H1 (cell line): ENCODE results near the gene PHKG2. TPM values are rescaled to one million over a fixed set of nuclear protein-coding genes. Genes with fewer than 3 reads are reported as not detected.
A peak's percentile ranks its signal among the peaks of the same experiment; 100 is the strongest.

Experiments
- CTCF ChIA-PET: fragments of 300-600 bp; sonication (Branson Sonifier 250); formaldehyde crosslinking; loops from one replicate; lab custom pipeline; 2021; ENCODE audit not compliant: partially characterized antibody; lab: Charles Lee
- POLR2A ChIA-PET: fragments of 300-600 bp; sonication (Branson Sonifier 250); formaldehyde crosslinking; loops from one replicate; lab custom pipeline; 2021; ENCODE audit warnings: inconsistent platforms; ENCODE audit not compliant: partially characterized antibody; lab: Charles Lee
- DNase-seq, 2 experiments: peaks; one replicate each; pipeline versions ENCODE4 v3.0.0 to v3.0.0-alpha.2; 2010 to 2022; ENCODE audit warnings: low spot score in 2 of 2, low read depth in 1 of 2, mixed read lengths in 1 of 2
- FAIRE-seq: peaks from 2 replicates; lab custom pipeline; 2011; peaks lifted over from hg19 to GRCh38; lab: Jason Lieb, UNC
- H2AFZ ChIP-seq: 2 replicates; pipeline ENCODE4 v1.8.1; 2012; ENCODE audit warnings: low read length, inconsistent platforms
- H2AK5ac ChIP-seq: 2 replicates; pipeline ENCODE4 v1.6.1; 2013; ENCODE audit warnings: low read depth, low read length
- H2BK120ac ChIP-seq: replicated peaks from 2 replicates; pipeline ENCODE3; 2013; ENCODE audit warnings: low read depth, low read length, inconsistent platforms
- H2BK12ac ChIP-seq: 2 replicates; pipeline ENCODE4 v1.6.1; 2013; ENCODE audit warnings: low read depth, low read length
- H2BK15ac ChIP-seq: 2 replicates; pipeline ENCODE4 v1.6.1; 2013; ENCODE audit warnings: low read length
- H2BK20ac ChIP-seq: 2 replicates; pipeline ENCODE4 v1.6.1; 2013; ENCODE audit warnings: low read length
- H2BK5ac ChIP-seq: 2 replicates; pipeline ENCODE4 v1.6.1; 2013; ENCODE audit warnings: low read depth, low read length
- H3K14ac ChIP-seq: 2 replicates; pipeline ENCODE4 v1.6.1; 2013; ENCODE audit warnings: inconsistent platforms; ENCODE audit not compliant: insufficient read length
- H3K18ac ChIP-seq: 2 replicates; pipeline ENCODE4 v1.6.1; 2013; ENCODE audit warnings: low read length; ENCODE audit errors: extremely low read depth
- H3K23ac ChIP-seq: 2 replicates; pipeline ENCODE4 v1.6.1; 2013; ENCODE audit warnings: inconsistent platforms; ENCODE audit not compliant: insufficient read length
- H3K23me2 ChIP-seq: 2 replicates; pipeline ENCODE4 v1.6.1; 2013; ENCODE audit warnings: low read depth, low read length
- H3K27ac ChIP-seq: 2 replicates; pipeline ENCODE4 v1.6.1; 2011; ENCODE audit warnings: low read depth, low read length, inconsistent platforms
- H3K27me3 ChIP-seq, 4 experiments: replicated peaks in 1 of 4; 1 replicate in 1 of 4; 2 replicates in 3 of 4; pipeline versions ENCODE4 v1.6.1 to v1.8.1; 2011 to 2013; ENCODE audit warnings: low read length in 3 of 4, mild to moderate bottlenecking in 3 of 4, inconsistent platforms in 2 of 4, mixed read lengths in 2 of 4, moderate library complexity in 1 of 4; ENCODE audit not compliant: control insufficient read depth in 3 of 4, insufficient read depth in 3 of 4; ENCODE audit errors: extremely low read depth in 1 of 4
- H3K36me3 ChIP-seq, 4 experiments: 2 replicates each; pipeline versions ENCODE4 v1.6.1 to v1.8.1; 2011 to 2013; ENCODE audit warnings: mild to moderate bottlenecking in 4 of 4, low read length in 3 of 4, moderate library complexity in 2 of 4, control low read depth in 1 of 4, inconsistent platforms in 1 of 4; ENCODE audit not compliant: insufficient read depth in 4 of 4, control insufficient read depth in 2 of 4
- H3K4ac ChIP-seq: replicated peaks from 2 replicates; pipeline ENCODE3; 2013; ENCODE audit warnings: low read length, low read depth, mixed read lengths, inconsistent platforms; ENCODE audit not compliant: insufficient read length
- H3K4me1 ChIP-seq, 4 experiments: replicated peaks in 1 of 4; 1 replicate in 1 of 4; 2 replicates in 3 of 4; pipeline versions ENCODE4 v1.6.1 to v1.8.1; 2011 to 2013; ENCODE audit warnings: low read length in 3 of 4, inconsistent platforms in 2 of 4, mixed read lengths in 1 of 4; ENCODE audit not compliant: insufficient read depth in 4 of 4, control insufficient read depth in 3 of 4
- H3K4me2 ChIP-seq, 2 experiments: 2 replicates each; pipeline versions ENCODE4 v1.6.1 to v1.8.1; 2011 to 2013; ENCODE audit warnings: low read depth in 2 of 2, low read length in 2 of 2, control low read depth in 1 of 2, inconsistent platforms in 1 of 2, mild to moderate bottlenecking in 1 of 2; ENCODE audit not compliant: insufficient read depth in 1 of 2
- H3K4me3 ChIP-seq, 4 experiments: fragments of 200-600, 300-600 bp in 1 of 4; sonication (generic), shearing (Covaris generic), sonication (Bioruptor Twin) in 1 of 4; 2 replicates each; pipeline versions ENCODE4 v1.5.1 to v1.8.1; 2011 to 2016; ENCODE audit warnings: low read length in 4 of 4, low read depth in 3 of 4, control low read depth in 2 of 4, inconsistent platforms in 2 of 4, mild to moderate bottlenecking in 2 of 4, mixed read lengths in 1 of 4, moderate library complexity in 1 of 4; ENCODE audit not compliant: insufficient read depth in 2 of 4; ENCODE audit errors: extremely low read depth in 1 of 4
- H3K56ac ChIP-seq: replicated peaks from 2 replicates; pipeline ENCODE3; 2013; ENCODE audit warnings: low read depth, mild to moderate bottlenecking, mixed read lengths, low read length, inconsistent platforms; ENCODE audit not compliant: insufficient read length
- H3K79me1 ChIP-seq: 2 replicates; pipeline ENCODE4 v1.6.1; 2013; ENCODE audit warnings: low read depth, low read length, control low read depth
- H3K79me2 ChIP-seq, 2 experiments: 2 replicates each; pipeline versions ENCODE4 v1.6.1 to v1.8.1; 2012 to 2013; ENCODE audit warnings: low read length in 2 of 2, mild to moderate bottlenecking in 2 of 2, inconsistent platforms in 1 of 2; ENCODE audit not compliant: insufficient read depth in 2 of 2, control insufficient read depth in 1 of 2
- H3K9ac ChIP-seq, 4 experiments: replicated peaks in 1 of 4; 1 replicate in 1 of 4; 2 replicates in 3 of 4; pipeline versions ENCODE4 v1.6.1 to v1.8.1; 2011 to 2013; ENCODE audit warnings: low read depth in 3 of 4, low read length in 3 of 4, control low read depth in 2 of 4, mild to moderate bottlenecking in 2 of 4, moderate library complexity in 2 of 4, inconsistent platforms in 1 of 4; ENCODE audit errors: extremely low read depth in 1 of 4
- H3K9me3 ChIP-seq, 2 experiments: 2 replicates each; pipeline versions ENCODE4 v1.6.1 to v1.8.1; 2012 to 2013; ENCODE audit warnings: mild to moderate bottlenecking in 2 of 2, moderate library complexity in 2 of 2, control low read depth in 1 of 2, inconsistent platforms in 1 of 2, low read depth in 1 of 2, low read length in 1 of 2, mixed read lengths in 1 of 2; ENCODE audit not compliant: insufficient read depth in 2 of 2
- H4K20me1 ChIP-seq, 2 experiments: replicated peaks in 1 of 2; 2 replicates each; pipeline versions ENCODE3 to v1.8.1; 2011 to 2013; ENCODE audit warnings: inconsistent platforms in 2 of 2, low read length in 2 of 2, mild to moderate bottlenecking in 1 of 2; ENCODE audit not compliant: insufficient read depth in 2 of 2, control insufficient read depth in 1 of 2
- H4K5ac ChIP-seq: 2 replicates; pipeline ENCODE4 v1.6.1; 2013; ENCODE audit warnings: low read length, low read depth, mixed read lengths, inconsistent platforms; ENCODE audit not compliant: insufficient read length
- H4K8ac ChIP-seq: 2 replicates; pipeline ENCODE4 v1.8.0; 2013; ENCODE audit warnings: mild to moderate bottlenecking, moderate library complexity, low read length, inconsistent platforms; ENCODE audit not compliant: insufficient read depth; ENCODE audit errors: extremely low read depth
- H4K91ac ChIP-seq: replicated peaks from 2 replicates; pipeline ENCODE3; 2013; ENCODE audit warnings: low read length, mixed read lengths, inconsistent platforms; ENCODE audit not compliant: insufficient read length
- JUN ChIP-seq: IDR thresholded peaks from 2 replicates; pipeline ENCODE4 v1.6.1; 2011; ENCODE audit warnings: low read depth, mild to moderate bottlenecking, improper control_type of control experiment, low read length
- NRF1 ChIP-seq: IDR thresholded peaks from 2 replicates; pipeline ENCODE4 v1.6.1; 2011; ENCODE audit warnings: mild to moderate bottlenecking, low read depth, low read length, improper control_type of control experiment
- SP1 ChIP-seq: IDR thresholded peaks from 2 replicates; pipeline ENCODE4 v1.6.1; 2011; ENCODE audit warnings: low read depth, low read length
- WGBS, 2 experiments: shearing (Covaris generic) in 1 of 2; methylation state at CpG; one replicate each; pipeline versions ENCODE4 v1.1.6 to v1.1.7; 2013 to 2015; ENCODE audit warnings: low lambda C conversion rate in 2 of 2, mixed read lengths in 2 of 2, inconsistent platforms in 1 of 2, low coverage in 1 of 2, missing lambda C conversion rate in 1 of 2; ENCODE audit not compliant: insufficient replicate concordance in 2 of 2, insufficient coverage in 1 of 2, insufficient read length in 1 of 2; ENCODE audit errors: extremely low coverage in 1 of 2, missing lambda C conversion rate in 1 of 2; 5-methylcytosine and 5-hydroxymethylcytosine counted together
- polyA plus RNA-seq, 7 experiments: library from polyadenylated mRNA; depleted of rRNA in 3 of 7; stranded (reverse) in 5 of 7; unstranded in 2 of 7; fragments of >200 nt in 5 of 7; fragments of 200-250 nt in 2 of 7; gene quantifications; 1 replicate in 5 of 7; 2 replicates in 1 of 7; 4 replicates in 1 of 7; pipeline versions ENCODE4 v1.2.1 to v1.2.3, GENCODE V29; 2011 to 2013; ENCODE audit warnings: missing spikeins in 2 of 7, mixed read lengths in 2 of 7
- total RNA-seq: library from RNA; stranded (reverse); fragmentation: NEBNext Ultra II Directional; extraction: Animal tissue kit (Norgen Biotek cat#: 25700); gene quantifications from 2 replicates; pipeline ENCODE4 v1.2.1, GENCODE V29; 2021
- TF ChIP-seq, protein P1 (sequence below), 3 experiments: IDR thresholded peaks; 1 replicate in 2 of 3; 2 replicates in 1 of 3; pipeline versions ENCODE4 v1.5.1 to v1.6.1; 2011; ENCODE audit warnings: low read length in 3 of 3, mild to moderate bottlenecking in 3 of 3, inconsistent platforms in 2 of 3, low read depth in 1 of 3, moderate library complexity in 1 of 3; ENCODE audit not compliant: insufficient read depth in 1 of 3; ENCODE audit errors: control extremely low read depth in 1 of 3
- TF ChIP-seq, protein P2 (sequence below): IDR thresholded peaks from 2 replicates; pipeline ENCODE4 v1.6.1; 2011; ENCODE audit warnings: low read length, improper control_type of control experiment
- TF ChIP-seq, protein P3 (sequence below): IDR thresholded peaks from 2 replicates; pipeline ENCODE4 v1.6.1; 2012; ENCODE audit warnings: inconsistent platforms

Gene PHKG2
- total and polyA plus RNA-seq, 2 of the 8 experiments (the other 6 are each of a cell fraction or from before 2014, with no cell fraction given) = 36.0 to 53.4 TPM

DNA sequence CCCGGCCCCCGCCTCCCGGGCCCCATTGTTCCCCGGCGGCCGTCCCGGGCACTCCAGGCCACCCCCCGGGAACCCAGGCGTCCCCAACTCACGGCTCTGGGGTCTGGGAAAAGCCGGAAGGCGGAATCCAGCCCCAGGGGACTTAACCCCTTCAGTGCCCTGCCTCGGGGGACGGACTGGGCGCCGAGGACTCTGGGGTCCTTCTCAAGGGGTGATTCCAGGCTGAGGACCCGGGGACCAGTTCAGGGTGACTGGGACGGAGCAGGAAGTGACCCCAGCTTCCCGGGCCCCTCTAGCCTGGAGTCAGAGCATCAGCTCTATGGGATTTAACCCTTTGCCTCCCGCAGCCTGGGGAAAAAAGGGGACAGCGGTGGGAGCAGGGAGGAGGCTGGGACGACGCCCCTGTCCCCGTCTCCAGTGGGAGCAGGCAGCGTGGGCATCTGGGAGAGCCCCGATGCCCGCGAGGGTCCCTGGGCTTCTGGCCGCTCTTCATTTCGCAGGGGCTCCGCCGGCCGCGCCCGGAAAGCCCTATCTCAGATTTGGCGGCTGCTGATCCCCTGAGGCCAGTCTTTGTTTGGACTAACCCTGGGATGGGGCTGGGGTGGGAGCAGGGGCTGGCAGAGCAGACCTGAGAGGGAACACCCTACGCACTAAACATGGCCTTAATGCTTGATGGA, 38.8 kb downstream of the PHKG2 start, which contains the start of gene ZNF629:
Gene ZNF629 (minus strand): TSS at position 270 of the 677 bp plus-strand sequence. CDS start 2,723 bp downstream, outside the sequence.
- H2BK12ac ChIP-seq = 0 out of 2 replicates have a peak within 1 kb of the TSS, but pooled peaks have one; percentile 27
- H2AK5ac ChIP-seq = peak within 1 kb of the TSS; percentile 17; the same call in 1 of the 2 replicates
- H2BK20ac ChIP-seq = no peak within 1 kb of the TSS
- DNase-seq (peak in 1 of 2 experiments; percentile 87), FAIRE-seq (no peak)
- H3K18ac ChIP-seq = peak within 1 kb of the TSS; percentile 83
- peaks cover 0 to 8% (median 0%) of the 10 kb centered on the region in 4 experiments; a peak in 2 of 7 replicates for H3K4me1 ChIP-seq
- peak within 1 kb of the TSS; percentile 97 for H4K8ac ChIP-seq
- peak within 1 kb of the TSS; percentile 71 for H2BK5ac ChIP-seq
- H4K91ac ChIP-seq = peak within 1 kb of the TSS; percentile 84
- WGBS, 2 experiments = 6% methylated on average over 23 of the region's 37 CpGs; no CpG with 5 or more reads in 1 of the 2 experiments
- H2BK15ac ChIP-seq = peak within 1 kb of the TSS; percentile 92; the same call in 1 of the 2 replicates
- peak within 1 kb of the TSS; percentile 86 for H3K56ac ChIP-seq
- POLR2A ChIA-PET = interaction anchor here (0.6 to 2.8 kb wide), 11 partner anchors 9 to 114 kb away, joined by 3 to 40 read pairs (median 3); no protein-coding TSS in a partner anchor
- no peaks in the 10 kb centered on the region for H3K9me3 ChIP-seq
- CTCF ChIA-PET = interaction anchor here (0.6 to 1.5 kb wide), 5 partner anchors 9 to 109 kb away, joined by 3 to 8 read pairs (median 3); no protein-coding TSS in a partner anchor
- H2BK120ac ChIP-seq = no peak within 1 kb of the TSS
- peaks cover 9% of the 10 kb centered on the region; the same call in 1 of the 2 replicates for H3K23me2 ChIP-seq
- peak within 1 kb of the TSS; percentile 94 for H3K4me2 ChIP-seq
- H3K27ac ChIP-seq = peak within 1 kb of the TSS; percentile 79
- peak within 1 kb of the TSS; percentile 23 for H3K4ac ChIP-seq
- H3K9ac ChIP-seq = peak within 1 kb of the TSS; percentile 77 to 87 (median 82)
- H3K27me3 ChIP-seq = no peaks in the 10 kb centered on the region; a peak in 1 of 7 replicates
- peak within 1 kb of the TSS; percentile 70 to 99 (median 93) for H3K4me3 ChIP-seq
- peaks cover 11 to 19% (median 15%) of the 10 kb centered on the region in 4 experiments; a peak in 6 of 8 replicates for H3K36me3 ChIP-seq
- H3K79me1 ChIP-seq = peaks cover 9% of the 10 kb centered on the region
- H2AFZ ChIP-seq = peak within 1 kb of the TSS; percentile 61; the same call in 1 of the 2 replicates
- H4K5ac ChIP-seq = peak within 1 kb of the TSS; percentile 81
- no peak within 1 kb of the TSS for H3K14ac ChIP-seq
- H3K23ac ChIP-seq = no peak within 1 kb of the TSS
- no peaks in the 10 kb centered on the region for H4K20me1 ChIP-seq
- H3K79me2 ChIP-seq = peaks cover 0 to 17% of the 10 kb centered on the region in 2 experiments; a peak in 2 of 4 replicates
- TF ChIP-seq JUN = no peak
- no peak for TF ChIP-seq NRF1
- TF ChIP-seq, protein P1, sequence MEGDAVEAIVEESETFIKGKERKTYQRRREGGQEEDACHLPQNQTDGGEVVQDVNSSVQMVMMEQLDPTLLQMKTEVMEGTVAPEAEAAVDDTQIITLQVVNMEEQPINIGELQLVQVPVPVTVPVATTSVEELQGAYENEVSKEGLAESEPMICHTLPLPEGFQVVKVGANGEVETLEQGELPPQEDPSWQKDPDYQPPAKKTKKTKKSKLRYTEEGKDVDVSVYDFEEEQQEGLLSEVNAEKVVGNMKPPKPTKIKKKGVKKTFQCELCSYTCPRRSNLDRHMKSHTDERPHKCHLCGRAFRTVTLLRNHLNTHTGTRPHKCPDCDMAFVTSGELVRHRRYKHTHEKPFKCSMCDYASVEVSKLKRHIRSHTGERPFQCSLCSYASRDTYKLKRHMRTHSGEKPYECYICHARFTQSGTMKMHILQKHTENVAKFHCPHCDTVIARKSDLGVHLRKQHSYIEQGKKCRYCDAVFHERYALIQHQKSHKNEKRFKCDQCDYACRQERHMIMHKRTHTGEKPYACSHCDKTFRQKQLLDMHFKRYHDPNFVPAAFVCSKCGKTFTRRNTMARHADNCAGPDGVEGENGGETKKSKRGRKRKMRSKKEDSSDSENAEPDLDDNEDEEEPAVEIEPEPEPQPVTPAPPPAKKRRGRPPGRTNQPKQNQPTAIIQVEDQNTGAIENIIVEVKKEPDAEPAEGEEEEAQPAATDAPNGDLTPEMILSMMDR (IDR thresholded peaks at IDR 0.05; ENCODE audit: control extremely low read depth in 1 of 3, insufficient read depth in 1 of 3, low read depth in 1 of 3, low read length in 3 of 3) = peak in 1 of 3 experiments; percentile 17; a peak in 1 of 4 replicates
- TF ChIP-seq, protein P2, sequence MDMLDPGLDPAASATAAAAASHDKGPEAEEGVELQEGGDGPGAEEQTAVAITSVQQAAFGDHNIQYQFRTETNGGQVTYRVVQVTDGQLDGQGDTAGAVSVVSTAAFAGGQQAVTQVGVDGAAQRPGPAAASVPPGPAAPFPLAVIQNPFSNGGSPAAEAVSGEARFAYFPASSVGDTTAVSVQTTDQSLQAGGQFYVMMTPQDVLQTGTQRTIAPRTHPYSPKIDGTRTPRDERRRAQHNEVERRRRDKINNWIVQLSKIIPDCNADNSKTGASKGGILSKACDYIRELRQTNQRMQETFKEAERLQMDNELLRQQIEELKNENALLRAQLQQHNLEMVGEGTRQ = no peak
- TF ChIP-seq SP1 = peak; percentile 54; the same call in 1 of the 2 replicates
- TF ChIP-seq, protein P3, sequence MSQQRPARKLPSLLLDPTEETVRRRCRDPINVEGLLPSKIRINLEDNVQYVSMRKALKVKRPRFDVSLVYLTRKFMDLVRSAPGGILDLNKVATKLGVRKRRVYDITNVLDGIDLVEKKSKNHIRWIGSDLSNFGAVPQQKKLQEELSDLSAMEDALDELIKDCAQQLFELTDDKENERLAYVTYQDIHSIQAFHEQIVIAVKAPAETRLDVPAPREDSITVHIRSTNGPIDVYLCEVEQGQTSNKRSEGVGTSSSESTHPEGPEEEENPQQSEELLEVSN = peak; percentile 50; the same call in 1 of the 2 replicates
